ENCODE measurements around the gene GAS6.

GRCh38 chr13:113862931-113863523 lies 849 bp downstream of the GAS6 start:
- TF ChIP-seq, protein P1, sequence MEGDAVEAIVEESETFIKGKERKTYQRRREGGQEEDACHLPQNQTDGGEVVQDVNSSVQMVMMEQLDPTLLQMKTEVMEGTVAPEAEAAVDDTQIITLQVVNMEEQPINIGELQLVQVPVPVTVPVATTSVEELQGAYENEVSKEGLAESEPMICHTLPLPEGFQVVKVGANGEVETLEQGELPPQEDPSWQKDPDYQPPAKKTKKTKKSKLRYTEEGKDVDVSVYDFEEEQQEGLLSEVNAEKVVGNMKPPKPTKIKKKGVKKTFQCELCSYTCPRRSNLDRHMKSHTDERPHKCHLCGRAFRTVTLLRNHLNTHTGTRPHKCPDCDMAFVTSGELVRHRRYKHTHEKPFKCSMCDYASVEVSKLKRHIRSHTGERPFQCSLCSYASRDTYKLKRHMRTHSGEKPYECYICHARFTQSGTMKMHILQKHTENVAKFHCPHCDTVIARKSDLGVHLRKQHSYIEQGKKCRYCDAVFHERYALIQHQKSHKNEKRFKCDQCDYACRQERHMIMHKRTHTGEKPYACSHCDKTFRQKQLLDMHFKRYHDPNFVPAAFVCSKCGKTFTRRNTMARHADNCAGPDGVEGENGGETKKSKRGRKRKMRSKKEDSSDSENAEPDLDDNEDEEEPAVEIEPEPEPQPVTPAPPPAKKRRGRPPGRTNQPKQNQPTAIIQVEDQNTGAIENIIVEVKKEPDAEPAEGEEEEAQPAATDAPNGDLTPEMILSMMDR (IDR thresholded peaks at IDR 0.05) = no peak
- TF ChIP-seq POLR2A (IDR thresholded peaks at IDR 0.05) = no peak
